ENCODE measurements around the gene OR8J1. TPM values are rescaled to one million over a fixed set of nuclear protein-coding genes. Genes with fewer than 3 reads are reported as not detected.

Gene OR8J1
- total and polyA plus RNA-seq, 9 of the 15 experiments (the other 6 are each of a cell fraction or from before 2014, with no cell fraction given): not detected

DNA sequence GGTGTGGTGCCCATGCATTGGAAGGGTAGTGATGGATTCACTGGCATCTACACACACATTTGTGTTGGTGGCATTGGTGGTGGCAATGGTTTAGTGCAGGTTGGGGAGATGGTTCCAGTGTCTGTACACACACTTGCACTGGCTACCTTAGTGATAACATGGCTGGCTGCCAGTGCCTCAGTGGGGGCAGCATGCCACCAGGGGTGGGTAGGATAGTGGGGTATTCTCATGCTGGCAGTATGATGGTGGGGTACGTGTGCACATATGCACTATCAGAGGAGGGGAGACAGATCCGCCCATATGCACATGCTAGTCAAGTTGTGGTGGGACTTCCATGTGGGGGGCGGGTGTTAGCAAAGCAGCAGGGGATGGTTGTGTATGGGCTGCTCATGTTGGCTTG is 46.3 kb upstream of the OR8J1 start:
- Histone ChIP-seq H2AFZ (ENCODE audit: low read depth, low read length) (no peak overlapping the region), H3K79me2 (ENCODE audit: control insufficient read depth, insufficient read depth, low read length) (no peaks in the 10 kb centered on the region), H3K27me3 (ENCODE audit: control insufficient read depth in 2 of 2, insufficient read depth in 2 of 2, low read length in 2 of 2) (no peaks in the 10 kb centered on the region), H3K9me3 (replicated peaks; ENCODE audit: control insufficient read depth, insufficient read depth, low read depth, low read length) (no peaks in the 10 kb centered on the region), H3K27ac (ENCODE audit: extremely low read depth, low read depth, low read length) (no peak overlapping the region), H4K20me1 (replicated peaks; ENCODE audit: control insufficient read depth, insufficient read depth, low read length) (no peaks in the 10 kb centered on the region), H3K9me1 (ENCODE audit: control insufficient read depth, insufficient read depth, low read length) (no peaks in the 10 kb centered on the region), H3K4me2 (ENCODE audit: insufficient read depth, low read length) (no peak overlapping the region), H3K9ac (ENCODE audit: insufficient read depth in 1 of 2, low read depth in 2 of 2, low read length in 2 of 2) (no peak overlapping the region), H3K36me3 (ENCODE audit: control insufficient read depth, insufficient read depth, low read length) (no peaks in the 10 kb centered on the region), H3K4me1 (replicated peaks in 1 of 2; ENCODE audit: control insufficient read depth in 2 of 2, insufficient read depth in 2 of 2, low read length in 2 of 2) (no peaks in the 10 kb centered on the region), H3K4me3 (no peak overlapping the region)
- DNase-seq (ENCODE audit: extremely low read depth in 1 of 4, low spot score in 3 of 4) (no peak), ATAC-seq (no peak), FAIRE-seq (no peak)
- BruUV-seq (replicated peaks): no TSS peak
- 3% methylated on average over 3 of the region's 3 CpGs for WGBS (ENCODE audit: insufficient coverage, low coverage, missing lambda C conversion rate)
- in situ Hi-C loops (cut with MboI) (no loop called here), intact Hi-C loops (cut with micrococcal nuclease) (no loop called here)
- TF ChIP-seq HDGF (IDR thresholded peaks at IDR 0.05) (no peak), RB1 (IDR thresholded peaks at IDR 0.05; ENCODE audit: low read depth) (no peak), ZFP30 (CRISPR knock-in tag; IDR thresholded peaks at IDR 0.05; ENCODE audit: borderline replicate concordance) (no peak)
- POLR2A ChIA-PET: no interaction called here
- CTCF ChIA-PET (ENCODE audit: low intra/inter-chr PET ratio): no interaction called here

DNA sequence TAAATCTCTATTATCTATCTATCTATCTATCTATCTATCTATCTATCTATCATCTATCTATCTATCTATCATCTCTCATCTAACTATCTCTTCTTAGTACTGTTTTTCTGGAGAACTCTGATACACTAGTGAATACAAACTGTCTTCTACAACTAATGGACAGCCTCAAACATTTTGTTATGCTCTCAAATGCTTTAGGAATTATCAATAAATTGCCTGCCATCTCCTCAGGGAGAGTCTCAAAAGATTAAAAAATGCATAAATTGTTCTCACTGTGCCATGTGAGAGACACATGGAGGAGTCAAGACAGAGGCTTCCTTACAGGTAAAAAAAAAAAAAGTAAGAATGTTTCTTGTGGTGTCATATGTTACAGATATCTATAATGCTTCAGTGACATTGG is 39.2 kb upstream of the OR8J1 start, which contains the start of gene OR8K3:
OR8K3 (plus strand) TSS at position 301 of the 400 bp plus-strand sequence. CDS start 3,163 bp downstream, outside the sequence.
- ChIA-PET CTCF (ENCODE audit: low intra/inter-chr PET ratio) (no interaction called here), POLR2A (no interaction called here)
- TF ChIP-seq, protein P1, sequence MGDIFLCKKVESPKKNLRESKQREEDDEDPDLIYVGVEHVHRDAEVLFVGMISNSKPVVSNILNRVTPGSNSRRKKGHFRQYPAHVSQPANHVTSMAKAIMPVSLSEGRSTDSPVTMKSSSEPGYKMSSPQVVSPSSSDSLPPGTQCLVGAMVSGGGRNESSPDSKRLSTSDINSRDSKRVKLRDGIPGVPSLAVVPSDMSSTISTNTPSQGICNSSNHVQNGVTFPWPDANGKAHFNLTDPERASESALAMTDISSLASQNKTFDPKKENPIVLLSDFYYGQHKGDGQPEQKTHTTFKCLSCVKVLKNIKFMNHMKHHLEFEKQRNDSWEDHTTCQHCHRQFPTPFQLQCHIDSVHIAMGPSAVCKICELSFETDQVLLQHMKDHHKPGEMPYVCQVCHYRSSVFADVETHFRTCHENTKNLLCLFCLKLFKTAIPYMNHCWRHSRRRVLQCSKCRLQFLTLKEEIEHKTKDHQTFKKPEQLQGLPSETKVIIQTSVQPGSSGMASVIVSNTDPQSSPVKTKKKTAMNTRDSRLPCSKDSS (IDR thresholded peaks at IDR 0.05; ENCODE audit: low read depth, partially characterized antibody): no peak
- TF ChIP-seq, protein P2, sequence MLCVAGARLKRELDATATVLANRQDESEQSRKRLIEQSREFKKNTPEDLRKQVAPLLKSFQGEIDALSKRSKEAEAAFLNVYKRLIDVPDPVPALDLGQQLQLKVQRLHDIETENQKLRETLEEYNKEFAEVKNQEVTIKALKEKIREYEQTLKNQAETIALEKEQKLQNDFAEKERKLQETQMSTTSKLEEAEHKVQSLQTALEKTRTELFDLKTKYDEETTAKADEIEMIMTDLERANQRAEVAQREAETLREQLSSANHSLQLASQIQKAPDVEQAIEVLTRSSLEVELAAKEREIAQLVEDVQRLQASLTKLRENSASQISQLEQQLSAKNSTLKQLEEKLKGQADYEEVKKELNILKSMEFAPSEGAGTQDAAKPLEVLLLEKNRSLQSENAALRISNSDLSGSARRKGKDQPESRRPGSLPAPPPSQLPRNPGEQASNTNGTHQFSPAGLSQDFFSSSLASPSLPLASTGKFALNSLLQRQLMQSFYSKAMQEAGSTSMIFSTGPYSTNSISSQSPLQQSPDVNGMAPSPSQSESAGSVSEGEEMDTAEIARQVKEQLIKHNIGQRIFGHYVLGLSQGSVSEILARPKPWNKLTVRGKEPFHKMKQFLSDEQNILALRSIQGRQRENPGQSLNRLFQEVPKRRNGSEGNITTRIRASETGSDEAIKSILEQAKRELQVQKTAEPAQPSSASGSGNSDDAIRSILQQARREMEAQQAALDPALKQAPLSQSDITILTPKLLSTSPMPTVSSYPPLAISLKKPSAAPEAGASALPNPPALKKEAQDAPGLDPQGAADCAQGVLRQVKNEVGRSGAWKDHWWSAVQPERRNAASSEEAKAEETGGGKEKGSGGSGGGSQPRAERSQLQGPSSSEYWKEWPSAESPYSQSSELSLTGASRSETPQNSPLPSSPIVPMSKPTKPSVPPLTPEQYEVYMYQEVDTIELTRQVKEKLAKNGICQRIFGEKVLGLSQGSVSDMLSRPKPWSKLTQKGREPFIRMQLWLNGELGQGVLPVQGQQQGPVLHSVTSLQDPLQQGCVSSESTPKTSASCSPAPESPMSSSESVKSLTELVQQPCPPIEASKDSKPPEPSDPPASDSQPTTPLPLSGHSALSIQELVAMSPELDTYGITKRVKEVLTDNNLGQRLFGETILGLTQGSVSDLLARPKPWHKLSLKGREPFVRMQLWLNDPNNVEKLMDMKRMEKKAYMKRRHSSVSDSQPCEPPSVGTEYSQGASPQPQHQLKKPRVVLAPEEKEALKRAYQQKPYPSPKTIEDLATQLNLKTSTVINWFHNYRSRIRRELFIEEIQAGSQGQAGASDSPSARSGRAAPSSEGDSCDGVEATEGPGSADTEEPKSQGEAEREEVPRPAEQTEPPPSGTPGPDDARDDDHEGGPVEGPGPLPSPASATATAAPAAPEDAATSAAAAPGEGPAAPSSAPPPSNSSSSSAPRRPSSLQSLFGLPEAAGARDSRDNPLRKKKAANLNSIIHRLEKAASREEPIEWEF (CRISPR knock-in tag; IDR thresholded peaks at IDR 0.05): no peak
- TF ChIP-seq ZNF253 (CRISPR knock-in tag; conservative IDR thresholded peaks at IDR 0.05): no peak
- TF ChIP-seq, protein P3, sequence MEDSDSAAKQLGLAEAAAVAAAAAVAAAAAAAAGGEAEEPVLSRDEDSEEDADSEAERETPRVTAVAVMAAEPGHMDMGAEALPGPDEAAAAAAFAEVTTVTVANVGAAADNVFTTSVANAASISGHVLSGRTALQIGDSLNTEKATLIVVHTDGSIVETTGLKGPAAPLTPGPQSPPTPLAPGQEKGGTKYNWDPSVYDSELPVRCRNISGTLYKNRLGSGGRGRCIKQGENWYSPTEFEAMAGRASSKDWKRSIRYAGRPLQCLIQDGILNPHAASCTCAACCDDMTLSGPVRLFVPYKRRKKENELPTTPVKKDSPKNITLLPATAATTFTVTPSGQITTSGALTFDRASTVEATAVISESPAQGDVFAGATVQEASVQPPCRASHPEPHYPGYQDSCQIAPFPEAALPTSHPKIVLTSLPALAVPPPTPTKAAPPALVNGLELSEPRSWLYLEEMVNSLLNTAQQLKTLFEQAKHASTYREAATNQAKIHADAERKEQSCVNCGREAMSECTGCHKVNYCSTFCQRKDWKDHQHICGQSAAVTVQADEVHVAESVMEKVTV (CRISPR knock-in tag; IDR thresholded peaks at IDR 0.05): no peak
- H3K27ac ChIP-seq (ENCODE audit: extremely low read depth, low read depth, low read length): no peak within 1 kb of the TSS
- no peak within 1 kb of the TSS for H2AFZ ChIP-seq (ENCODE audit: low read depth, low read length)
- intact Hi-C loops (cut with micrococcal nuclease) (no loop called here), in situ Hi-C loops (cut with MboI) (no loop called here)
- H3K27me3 ChIP-seq (ENCODE audit: control insufficient read depth in 2 of 2, insufficient read depth in 2 of 2, low read length in 2 of 2): no peaks in the 10 kb centered on the region
- H3K9me3 ChIP-seq (replicated peaks; ENCODE audit: control insufficient read depth, insufficient read depth, low read depth, low read length): no peaks in the 10 kb centered on the region; the same call in 1 of the 2 replicates
- H3K4me3 ChIP-seq: no peak within 1 kb of the TSS
- no peak within 1 kb of the TSS for H3K4me2 ChIP-seq (ENCODE audit: insufficient read depth, low read length)
- no peak for FAIRE-seq
- H3K36me3 ChIP-seq (ENCODE audit: control insufficient read depth, insufficient read depth, low read length): no peaks in the 10 kb centered on the region
- no peaks in the 10 kb centered on the region for H3K79me2 ChIP-seq (ENCODE audit: control insufficient read depth, insufficient read depth, low read length)
- DNase-seq (ENCODE audit: extremely low read depth in 1 of 4, low spot score in 3 of 4): no peak
- H3K9me1 ChIP-seq (ENCODE audit: control insufficient read depth, insufficient read depth, low read length): no peaks in the 10 kb centered on the region
- H4K20me1 ChIP-seq (replicated peaks; ENCODE audit: control insufficient read depth, insufficient read depth, low read length): no peaks in the 10 kb centered on the region
- ATAC-seq: no peak
- BruUV-seq (replicated peaks): no TSS peak
- no peak within 1 kb of the TSS for H3K9ac ChIP-seq (ENCODE audit: insufficient read depth in 1 of 2, low read depth in 2 of 2, low read length in 2 of 2)
- no peaks in the 10 kb centered on the region for H3K4me1 ChIP-seq (replicated peaks in 1 of 2; ENCODE audit: control insufficient read depth in 2 of 2, insufficient read depth in 2 of 2, low read length in 2 of 2)
